Left renal cortex interstitium (tissue), 4 donors: ENCODE data around the gene PCYT1B. TPM values are rescaled to one million over a fixed set of nuclear protein-coding genes. Genes with fewer than 3 reads are reported as not detected.
A peak's percentile ranks its signal among the peaks of the same experiment; 100 is the strongest.
"Not testable (repeated sequence)": the region's sequence is repeated elsewhere in the genome, so short reads cannot be mapped to it uniquely, and the experiment has no call there.

Experiments
- DNase-seq, 4 donors: peaks; one replicate each; pipeline ENCODE4 v3.0.0-alpha.2; 2013; ENCODE audit warnings: low read depth in 4 of 4, low spot score in 2 of 4, missing footprints in 1 of 4
- polyA plus RNA-seq, 4 donors: library from polyadenylated mRNA; unstranded; fragments of 120-200 nt; gene quantifications; one replicate each; pipeline ENCODE4 v1.2.1, GENCODE V29; 2013; ENCODE audit not compliant: insufficient read length in 4 of 4

Gene PCYT1B
- polyA plus RNA-seq = 1 to 10 TPM; 2.2 to 3.5 (median 2.9) TPM

- DNase-seq = peak in 3 of 4 donors; percentile 44 to 62 (median 47)
Observed at GRCh38 chrX:24647257-24648058, at the start of gene PCYT1B. Gene PCYT1B (minus strand): TSS chrX:24647347. CDS start chrX:24647105, 242 bp downstream.

GRCh38 chrX:24696294-24696693 is 49.1 kb upstream of the PCYT1B start:
- no peak for DNase-seq

DNA sequence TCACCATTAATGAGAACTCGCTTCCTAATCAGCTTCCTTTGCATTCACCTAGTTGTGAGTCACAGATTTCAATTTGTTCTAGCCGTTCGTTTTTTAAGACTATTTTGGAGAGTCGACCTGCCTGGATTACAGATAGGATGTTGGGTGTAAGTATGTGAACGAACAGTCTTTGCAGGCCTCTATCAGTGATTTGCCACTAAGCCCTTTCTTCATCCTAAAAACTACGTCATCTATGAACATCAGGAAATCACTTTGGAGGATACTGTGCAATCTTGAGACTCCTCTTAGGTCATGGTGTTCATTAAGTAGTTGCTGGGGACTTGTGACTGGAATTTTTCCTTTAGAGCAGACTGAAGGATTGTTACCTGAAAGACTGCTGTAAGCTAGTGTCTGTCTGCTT is 47.7 kb upstream of the PCYT1B start:
- no peak for DNase-seq

DNA sequence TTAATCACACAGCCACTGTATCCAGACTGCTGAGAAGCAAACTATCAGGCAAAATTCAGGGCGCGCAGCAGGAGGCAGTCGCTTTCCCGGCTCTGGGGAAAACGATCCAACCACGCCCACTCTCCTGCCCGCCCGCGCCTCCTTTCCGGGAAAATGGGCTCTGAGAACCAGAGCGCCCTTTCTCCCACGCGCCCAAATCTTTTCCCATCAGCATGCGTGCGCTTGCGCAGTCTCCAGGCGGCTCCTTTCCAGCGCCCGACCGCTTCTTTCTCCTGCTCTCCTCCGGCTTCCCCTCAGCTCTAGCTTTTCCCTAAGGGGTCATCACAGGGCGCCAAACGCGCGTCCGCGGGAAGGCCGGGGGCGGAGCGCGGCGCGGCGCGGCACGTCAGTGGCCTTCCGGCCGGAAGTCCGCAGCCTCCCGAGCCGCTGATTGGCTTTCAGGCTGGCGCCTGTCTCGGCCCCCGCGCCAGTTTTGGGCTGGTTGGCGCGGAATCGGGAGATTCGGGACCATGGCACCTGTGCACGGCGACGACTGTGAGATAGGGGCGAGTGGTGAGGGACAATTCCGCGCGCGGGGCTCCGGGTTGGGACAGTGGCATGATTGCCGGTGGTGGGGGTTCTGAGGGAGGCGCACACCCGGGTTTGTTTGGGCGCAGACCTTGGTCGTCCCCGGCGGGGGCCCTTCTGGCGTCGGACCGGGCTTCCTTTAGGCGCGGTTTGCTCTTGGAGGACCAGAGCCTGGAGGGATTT is 46.5 kb upstream of the PCYT1B start, which contains the start of gene POLA1:
POLA1 (plus strand) TSS at position 466 of the 750 bp plus-strand sequence; CDS start at position 510, 44 bp downstream.
- DNase-seq = peak; percentile 73 to 93 (median 84)

DNA sequence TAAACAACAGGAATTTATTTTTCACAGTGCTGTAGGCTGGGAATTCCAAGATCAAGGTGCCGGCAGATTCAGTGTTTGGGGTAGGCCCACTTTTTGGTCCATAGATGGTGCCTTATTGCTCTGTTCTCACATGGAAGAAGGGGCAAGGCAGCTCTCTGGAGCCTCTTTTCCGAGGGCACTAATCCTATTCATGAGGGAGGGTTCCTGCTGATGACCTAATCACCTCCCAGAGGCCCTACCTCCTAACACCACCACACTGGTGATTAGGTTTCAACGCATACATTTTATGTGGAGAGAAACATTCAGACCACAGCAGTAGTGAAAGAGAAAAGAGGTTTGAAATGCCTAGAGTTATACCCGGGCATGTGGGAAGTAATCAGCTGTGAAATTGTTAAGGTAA is 45.2 kb upstream of the PCYT1B start:
- DNase-seq = no peak

DNA sequence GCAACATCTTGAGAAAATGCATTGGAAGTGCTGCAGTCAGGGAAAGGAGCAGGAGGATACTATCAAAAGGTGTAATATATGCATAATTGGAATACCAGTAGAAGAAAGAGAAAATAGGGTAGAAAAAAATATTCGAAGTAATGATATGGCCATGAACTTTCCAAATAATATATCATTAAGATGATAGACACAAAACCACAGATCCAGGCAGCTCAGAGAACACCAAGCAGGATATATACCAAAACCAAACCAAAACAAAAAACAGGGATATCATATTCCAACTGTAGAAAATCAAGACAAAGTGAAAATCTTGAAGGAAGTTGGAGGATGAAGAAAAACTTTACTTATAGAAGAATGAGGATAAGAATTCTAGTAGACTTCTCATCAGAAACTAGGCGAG is 36.9 kb upstream of the PCYT1B start:
- no peak for DNase-seq

DNA sequence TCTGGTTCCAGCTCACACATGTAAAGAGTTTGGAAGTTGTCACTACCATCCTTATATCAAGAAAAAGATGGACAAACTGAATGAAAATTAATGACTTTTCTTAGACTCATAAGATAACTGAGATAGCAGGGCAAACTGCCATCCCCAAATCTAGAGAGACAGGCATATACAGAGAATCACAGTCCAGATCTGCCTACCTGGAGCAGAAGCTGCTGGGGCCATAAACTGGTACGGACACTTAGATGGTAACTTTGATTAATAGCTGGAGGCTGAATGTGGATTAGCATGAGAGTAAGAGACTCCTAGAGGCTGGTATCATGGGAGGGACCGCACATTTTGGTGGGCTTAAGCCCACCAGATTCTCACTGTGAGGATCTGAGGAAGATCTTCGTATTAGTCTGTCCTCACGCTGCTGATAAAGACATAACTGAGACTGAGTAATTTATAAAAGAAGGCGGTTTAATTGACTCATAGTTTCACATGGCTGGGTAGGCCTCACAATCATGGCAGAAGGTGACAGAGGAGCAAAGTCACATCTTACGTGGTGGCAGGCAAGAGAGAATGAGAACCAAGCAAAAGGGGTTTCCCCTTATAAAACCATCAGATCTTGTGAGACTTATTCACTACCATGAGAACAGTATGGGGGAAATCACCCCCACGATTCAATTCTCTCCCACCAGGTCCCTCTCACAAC is 35.7 kb upstream of the PCYT1B start:
- no peak for DNase-seq

DNA sequence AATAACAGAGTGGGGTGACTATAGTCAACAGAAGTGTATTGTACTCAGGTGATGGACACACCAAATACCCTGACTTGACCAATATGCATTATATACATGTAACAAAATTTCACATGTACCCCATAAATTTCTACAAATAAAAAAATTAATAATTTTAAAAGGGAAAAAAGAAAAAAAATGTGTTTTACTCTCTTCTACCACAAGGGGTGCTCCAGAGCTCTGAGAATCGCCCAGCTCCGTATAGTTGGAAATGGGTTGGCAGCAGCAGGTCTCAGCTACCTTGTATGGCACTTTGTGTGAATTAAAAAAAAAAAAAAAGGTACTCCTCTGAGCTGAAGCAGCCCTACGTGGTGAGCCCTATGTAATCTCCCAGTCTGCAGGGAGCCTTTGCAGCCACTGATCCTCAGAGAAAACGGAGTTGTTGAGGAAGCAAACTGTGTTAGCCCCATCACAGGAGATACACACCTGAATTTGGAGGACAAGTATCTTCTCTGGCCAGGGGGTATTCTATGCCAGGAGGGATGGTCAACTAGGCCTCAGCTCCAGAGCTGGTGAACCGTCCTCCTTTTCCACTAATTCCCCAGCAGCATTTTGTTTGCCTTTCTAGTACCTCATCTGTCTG is 29.4 kb upstream of the PCYT1B start:
- no peak for DNase-seq

- DNase-seq = no peak
Observed at GRCh38 chrX:24673424-24673823, 26.3 kb upstream of the PCYT1B start.

DNA sequence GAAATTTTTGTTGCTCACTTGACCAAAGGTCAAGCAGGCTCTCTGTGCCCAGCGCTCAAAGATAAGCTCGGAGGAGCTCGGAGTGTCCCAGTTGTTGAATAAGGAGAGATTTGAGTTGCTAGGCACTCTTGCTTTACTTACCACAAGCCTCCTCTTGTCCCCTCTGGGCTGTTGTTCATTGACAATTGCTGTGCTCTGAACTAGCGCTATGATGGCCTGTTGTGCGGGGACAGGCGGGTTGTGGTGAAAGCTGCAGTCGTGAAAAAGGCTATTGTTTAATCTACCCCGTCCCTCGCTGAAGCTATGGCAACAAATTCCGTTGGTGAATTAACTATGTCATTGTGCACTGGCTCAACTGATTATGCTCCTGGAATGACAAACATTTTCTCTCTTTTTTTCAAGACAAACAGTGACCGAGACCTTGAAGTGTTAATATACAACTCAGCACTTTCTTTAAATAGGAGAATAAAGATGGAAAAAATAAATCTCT is 25.6 kb upstream of the PCYT1B start:
- DNase-seq = no peak

DNA sequence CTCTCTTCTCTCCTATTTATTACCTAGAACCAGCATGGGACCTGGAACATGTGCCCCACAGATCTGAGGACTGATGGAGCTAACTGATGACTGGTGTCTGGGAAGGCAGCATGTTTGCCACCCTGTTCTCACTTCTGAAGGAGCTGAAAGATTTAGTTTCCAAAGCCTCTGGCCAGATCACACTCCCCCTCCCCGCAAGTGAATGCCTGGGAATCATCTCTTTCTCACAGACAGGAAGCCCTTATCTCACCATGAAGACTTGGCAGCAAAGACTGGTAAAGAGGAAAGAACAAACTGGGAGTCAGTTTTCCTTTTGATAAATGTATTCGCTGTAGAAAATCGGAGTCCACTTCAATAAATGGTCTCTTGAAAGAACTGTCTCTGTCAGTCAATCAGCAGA is 21.0 kb upstream of the PCYT1B start:
- DNase-seq = no peak

DNA sequence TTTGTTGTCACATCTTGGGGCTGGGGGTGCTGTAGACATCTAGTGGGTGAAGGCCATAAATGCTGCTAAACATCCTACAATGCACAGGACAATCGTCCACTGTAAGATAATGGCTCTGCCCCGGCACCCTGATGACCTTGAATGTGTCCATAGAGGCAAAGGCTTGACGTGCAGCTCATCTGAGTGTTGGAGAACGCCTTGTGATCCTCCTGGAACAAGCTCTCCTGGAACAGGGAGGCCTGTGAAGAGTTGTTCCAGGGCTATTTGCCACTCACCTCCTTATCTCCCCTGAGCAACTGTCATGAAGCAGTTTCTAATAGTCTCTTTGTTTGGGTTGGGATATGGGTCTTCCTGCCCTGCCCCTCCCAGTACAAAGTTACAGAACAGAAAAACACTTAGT is 15.2 kb upstream of the PCYT1B start:
- no peak for DNase-seq

DNA sequence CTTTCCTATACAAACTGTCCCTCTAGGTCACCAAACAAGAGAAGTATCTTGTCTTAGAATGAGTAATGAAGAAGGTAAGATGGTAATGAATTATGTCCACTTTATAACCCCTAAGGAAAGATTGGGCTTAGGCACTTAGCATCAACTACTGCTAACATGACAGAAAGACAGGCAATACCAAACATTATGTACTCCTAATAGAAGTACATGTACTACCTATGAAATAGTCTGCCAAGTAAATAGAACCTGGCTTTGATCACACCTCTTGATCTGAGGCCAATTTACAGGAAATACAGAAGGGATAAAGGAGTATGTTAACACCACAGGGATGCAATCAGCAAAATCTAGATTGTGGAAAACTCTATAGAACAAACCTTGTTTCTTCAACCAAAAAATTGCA is 14.1 kb upstream of the PCYT1B start:
- no peak for DNase-seq

GRCh38 chrX:24659646-24660045 is 12.5 kb upstream of the PCYT1B start:
- DNase-seq = no peak

DNA sequence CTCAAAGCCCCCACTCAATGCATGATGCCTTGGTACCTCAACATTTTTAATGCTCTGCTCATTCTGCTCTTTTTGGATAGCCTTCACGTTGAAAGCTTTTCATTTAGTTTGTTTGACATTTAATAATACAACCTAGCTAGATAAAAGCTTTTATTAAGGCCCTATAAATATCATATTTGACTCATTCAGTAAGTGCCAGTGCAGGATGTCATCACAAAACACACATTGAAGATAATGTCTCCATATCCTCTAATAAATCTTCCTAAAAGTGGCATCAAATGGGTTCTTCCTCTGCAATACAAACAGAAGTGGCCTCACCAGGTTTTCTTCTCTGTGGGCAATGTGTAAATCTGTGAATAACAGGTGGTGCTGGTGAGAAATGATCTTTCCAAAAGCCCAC is 12.0 kb upstream of the PCYT1B start:
- DNase-seq = no peak

DNA sequence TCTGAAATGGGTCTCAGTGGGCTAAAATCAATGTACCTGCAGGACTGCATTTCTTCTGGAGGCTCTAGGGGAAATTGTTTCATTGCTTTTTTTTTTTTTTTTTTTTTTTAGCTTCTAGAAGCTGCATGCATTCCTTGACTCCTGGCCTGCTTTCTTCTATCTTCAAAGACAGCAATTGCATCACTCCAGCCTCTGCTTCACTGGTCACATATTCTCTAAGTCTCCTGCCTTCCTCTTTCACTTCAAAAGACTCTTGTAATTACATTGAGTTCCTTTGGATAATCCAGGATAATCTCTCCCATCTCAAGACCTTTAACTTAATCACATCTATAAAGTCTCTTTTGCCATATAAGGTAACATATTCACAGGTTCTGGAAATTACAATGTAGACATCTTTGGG is 11.3 kb upstream of the PCYT1B start:
- DNase-seq = no peak

- no peak for DNase-seq
Observed at GRCh38 chrX:24657671-24658386, 10.7 kb upstream of the PCYT1B start.

GRCh38 chrX:24655679-24656078 is 8.5 kb upstream of the PCYT1B start:
- not testable (repeated sequence) for DNase-seq

DNA sequence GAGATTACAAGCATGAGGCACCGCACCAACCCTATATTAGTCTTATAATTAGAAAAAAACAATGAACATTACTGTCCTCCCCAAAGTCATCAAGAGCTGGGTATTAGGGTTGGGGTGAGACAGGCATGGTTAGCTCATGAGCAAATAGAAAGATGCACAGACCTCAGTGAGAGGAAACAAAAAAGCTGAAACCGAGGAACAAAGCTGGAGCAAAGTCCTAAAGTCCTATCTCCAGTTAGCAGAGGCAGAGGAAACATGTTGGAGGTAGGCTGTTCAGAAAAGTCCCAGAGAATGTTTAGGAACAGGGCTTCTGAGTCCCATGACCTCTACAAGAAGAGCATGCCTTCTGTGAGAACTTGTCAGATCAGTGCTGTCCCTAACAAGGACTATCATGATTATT is 4.6 kb upstream of the PCYT1B start:
- DNase-seq = no peak

- DNase-seq = no peak
Observed at GRCh38 chrX:24648495-24648894, 1.3 kb upstream of the PCYT1B start.
